GM12874 (cell line): Measurements from ENCODE around the gene CASTOR2.

Experiments used
- TF ChIP-seq, protein P1 (sequence below): IDR thresholded peaks from 2 replicates; pipeline ENCODE4 v1.5.1; 2011; ENCODE audit warnings: low read depth, mild to moderate bottlenecking, control low read depth, low read length, moderate library complexity; ENCODE audit not compliant: insufficient read depth

The CASTOR2 gene

GRCh38 chr7:75055830-75056772, 91.6 kb downstream of the CASTOR2 start:
- TF ChIP-seq, protein P1, sequence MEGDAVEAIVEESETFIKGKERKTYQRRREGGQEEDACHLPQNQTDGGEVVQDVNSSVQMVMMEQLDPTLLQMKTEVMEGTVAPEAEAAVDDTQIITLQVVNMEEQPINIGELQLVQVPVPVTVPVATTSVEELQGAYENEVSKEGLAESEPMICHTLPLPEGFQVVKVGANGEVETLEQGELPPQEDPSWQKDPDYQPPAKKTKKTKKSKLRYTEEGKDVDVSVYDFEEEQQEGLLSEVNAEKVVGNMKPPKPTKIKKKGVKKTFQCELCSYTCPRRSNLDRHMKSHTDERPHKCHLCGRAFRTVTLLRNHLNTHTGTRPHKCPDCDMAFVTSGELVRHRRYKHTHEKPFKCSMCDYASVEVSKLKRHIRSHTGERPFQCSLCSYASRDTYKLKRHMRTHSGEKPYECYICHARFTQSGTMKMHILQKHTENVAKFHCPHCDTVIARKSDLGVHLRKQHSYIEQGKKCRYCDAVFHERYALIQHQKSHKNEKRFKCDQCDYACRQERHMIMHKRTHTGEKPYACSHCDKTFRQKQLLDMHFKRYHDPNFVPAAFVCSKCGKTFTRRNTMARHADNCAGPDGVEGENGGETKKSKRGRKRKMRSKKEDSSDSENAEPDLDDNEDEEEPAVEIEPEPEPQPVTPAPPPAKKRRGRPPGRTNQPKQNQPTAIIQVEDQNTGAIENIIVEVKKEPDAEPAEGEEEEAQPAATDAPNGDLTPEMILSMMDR: no peak

DNA sequence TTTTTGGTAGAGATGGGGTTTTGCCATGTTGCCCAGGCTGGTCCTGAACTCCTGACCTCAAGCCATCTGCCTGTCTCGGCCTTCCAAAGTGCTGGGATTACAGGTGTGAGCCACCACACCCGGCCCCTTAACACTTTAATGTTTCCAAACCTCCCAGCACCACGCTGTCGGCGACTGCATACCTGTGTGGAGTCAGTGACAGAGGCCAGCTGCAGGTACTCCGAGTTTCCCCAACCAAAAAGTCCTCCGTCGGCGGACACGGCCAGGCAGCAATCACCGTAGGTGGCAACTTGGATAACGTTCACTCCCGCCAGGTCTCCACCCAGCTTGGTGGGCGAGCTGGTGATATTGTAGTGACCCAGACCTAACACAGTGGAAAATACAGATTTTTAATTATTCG, 93.9 kb downstream of the CASTOR2 start:
- TF ChIP-seq, protein P1: no peak

DNA sequence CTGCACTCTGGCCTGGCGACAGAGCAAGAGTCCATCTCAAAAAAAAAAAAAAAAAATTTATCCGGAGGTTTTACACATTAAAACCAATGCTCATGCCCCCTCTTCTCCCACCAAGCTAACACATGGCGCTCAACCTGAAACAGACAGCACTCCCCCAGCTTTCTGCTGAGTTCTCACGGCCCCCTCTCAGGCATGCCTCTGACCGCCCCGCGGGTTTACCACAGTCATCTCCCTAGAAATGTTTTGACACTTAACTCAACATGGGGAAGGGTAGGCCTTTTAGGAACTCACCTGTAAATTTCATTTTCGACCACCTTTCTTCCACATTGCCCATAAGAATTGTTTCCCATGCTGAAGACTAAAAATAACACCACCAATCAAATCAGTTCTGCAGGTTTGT, 99.8 kb downstream of the CASTOR2 start:
- TF ChIP-seq, protein P1: no peak

- TF ChIP-seq, protein P1: no peak
These were observed 100.3 kb downstream of the CASTOR2 start for GRCh38 chr7:75064801-75065200.

DNA sequence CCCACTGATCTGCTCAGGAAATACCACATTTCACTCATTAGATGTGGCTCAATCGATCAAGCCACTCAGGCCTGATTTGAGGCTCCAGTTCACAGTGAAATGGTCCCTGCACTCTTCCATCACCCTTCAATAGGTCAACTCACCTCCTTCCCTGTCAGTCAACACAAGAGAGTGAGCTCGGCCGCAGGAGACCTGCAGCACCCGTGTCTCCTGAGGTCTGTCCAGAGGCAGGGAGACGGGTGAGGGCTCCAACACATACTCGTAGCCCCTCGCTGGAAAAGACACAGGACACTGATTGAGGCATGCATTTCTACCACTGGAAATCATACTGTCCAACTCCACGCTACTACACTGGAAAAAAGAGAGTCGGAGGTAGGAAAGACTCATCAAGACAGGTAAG, 102.0 kb downstream of the CASTOR2 start:
- TF ChIP-seq, protein P1: no peak

DNA sequence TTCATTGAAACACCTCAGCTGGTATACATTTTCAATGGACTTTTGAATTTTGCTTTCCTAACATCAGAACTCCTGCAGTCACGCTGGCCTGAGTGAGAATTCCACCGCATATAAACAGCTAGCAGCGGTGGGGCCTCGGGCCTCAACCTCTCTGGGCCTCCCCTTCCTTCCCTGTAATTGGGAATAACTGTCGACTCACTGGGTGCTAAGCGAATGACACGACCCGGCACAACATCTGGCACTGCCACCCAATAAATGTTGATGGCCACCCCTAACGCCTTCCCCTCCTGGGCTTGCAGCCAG, 108.4 kb downstream of the CASTOR2 start:
- TF ChIP-seq, protein P1: no peak
